Liver (tissue), 10 donors: Measurements from ENCODE around the gene LHB. TPM values are rescaled to one million over a fixed set of nuclear protein-coding genes. Genes with fewer than 3 reads are reported as not detected.
A peak's percentile ranks its signal among the peaks of the same experiment; 100 is the strongest.

Source experiments
- DNase-seq: peaks from one replicate; pipeline ENCODE4 v3.0.0-alpha.2; 2017; ENCODE audit warnings: low spot score
- H3K27ac ChIP-seq, 2 donors: one replicate each; pipeline ENCODE4 v1.7.0; 2013; ENCODE audit warnings: inconsistent platforms in 2 of 2, low read length in 2 of 2, control low read depth in 1 of 2, low read depth in 1 of 2, mild to moderate bottlenecking in 1 of 2
- H3K27me3 ChIP-seq, 4 donors: one replicate each; pipeline versions ENCODE4 v1.6.1 to v1.7.0; 2013; ENCODE audit warnings: low read length in 3 of 4, inconsistent platforms in 1 of 4, mild to moderate bottlenecking in 1 of 4, moderate library complexity in 1 of 4; ENCODE audit not compliant: control insufficient read depth in 4 of 4, insufficient read depth in 4 of 4
- H3K36me3 ChIP-seq, 4 donors: one replicate each; pipeline versions ENCODE4 v1.6.1 to v1.7.0; 2013; ENCODE audit warnings: low read length in 3 of 4, mild to moderate bottlenecking in 3 of 4, low read depth in 1 of 4, moderate library complexity in 1 of 4; ENCODE audit not compliant: control insufficient read depth in 4 of 4, insufficient read depth in 3 of 4
- H3K4me1 ChIP-seq, 4 donors: one replicate each; pipeline versions ENCODE4 v1.6.1 to v1.7.0; 2013; ENCODE audit warnings: low read length in 3 of 4, mild to moderate bottlenecking in 3 of 4, moderate library complexity in 1 of 4; ENCODE audit not compliant: control insufficient read depth in 4 of 4, insufficient read depth in 4 of 4
- H3K4me3 ChIP-seq, 3 donors: one replicate each; pipeline versions ENCODE4 v1.6.1 to v1.7.0; 2013; ENCODE audit warnings: low read length in 3 of 3, control low read depth in 1 of 3, low read depth in 1 of 3, mild to moderate bottlenecking in 1 of 3
- H3K9ac ChIP-seq, 2 donors: one replicate each; pipeline ENCODE4 v1.7.0; 2013; ENCODE audit warnings: low read length in 2 of 2, mild to moderate bottlenecking in 2 of 2, moderate library complexity in 2 of 2, control low read depth in 1 of 2, low read depth in 1 of 2
- H3K9me3 ChIP-seq, 4 donors: one replicate each; pipeline versions ENCODE4 v1.6.1 to v1.7.0; 2013; ENCODE audit warnings: low read length in 3 of 4; ENCODE audit not compliant: control insufficient read depth in 4 of 4
- FOXA1 ChIP-seq: IDR thresholded peaks from 2 replicates; pipeline ENCODE4 v1.6.1; 2016; ENCODE audit warnings: antibody characterized with exemption
- GABPA ChIP-seq, 2 donors: IDR thresholded peaks in 1 of 2; conservative IDR thresholded peaks in 1 of 2; 2 replicates each; pipeline ENCODE4 v1.6.1; 2016; ENCODE audit warnings: antibody characterized with exemption in 2 of 2, mild to moderate bottlenecking in 1 of 2, moderate library complexity in 1 of 2
- RXRA ChIP-seq, 2 donors: IDR thresholded peaks; 2 replicates each; pipeline ENCODE4 v1.6.1; 2017 to 2018; ENCODE audit warnings: antibody characterized with exemption in 2 of 2, mild to moderate bottlenecking in 1 of 2
- YY1 ChIP-seq: IDR thresholded peaks from 2 replicates; pipeline ENCODE4 v1.6.1; 2016; ENCODE audit warnings: antibody characterized with exemption, mild to moderate bottlenecking
- WGBS: extraction: QIAGEN DNeasy Blood & Tissue Kit; methylation state at CpG from one replicate; pipeline ENCODE4 v1.1.7; 2013; 5-methylcytosine and 5-hydroxymethylcytosine counted together
- polyA plus RNA-seq, 2 donors: library from polyadenylated mRNA; stranded (reverse) in 1 of 2; unstranded in 1 of 2; fragments of 200-250 nt in 1 of 2; fragments of >200 nt in 1 of 2; fragmentation: Nextera tagmentation in 1 of 2; extraction: Ambion mirVana in 1 of 2; gene quantifications; one replicate each; pipeline versions ENCODE4 v1.2.1 to v1.2.3, GENCODE V29; 2013 to 2015
- small RNA-seq: library from RNA; depleted of rRNA; stranded (forward); fragments of <200 nt; gene quantifications from one replicate; pipeline ENCODE3, GENCODE V24; 2014
- total RNA-seq, 2 donors: library from RNA; depleted of rRNA; stranded (reverse); fragments of >200 nt; gene quantifications; one replicate each; pipeline ENCODE4 v1.2.3, GENCODE V29; 2014
- TF ChIP-seq, protein P1 (sequence below): IDR thresholded peaks from 2 replicates; pipeline ENCODE4 v1.6.1; 2016; ENCODE audit warnings: antibody characterized with exemption
- TF ChIP-seq, protein P2 (sequence below): IDR thresholded peaks from 2 replicates; pipeline ENCODE4 v1.6.1; 2016; ENCODE audit warnings: antibody characterized with exemption, mild to moderate bottlenecking
- donor health status: healthy.
- donor health status: healthy.
- donor health status: healthy.
- donor health status: healthy.
- donor health status: healthy.

LHB gene
- total and polyA plus RNA-seq, 4 donors: not detected

DNA sequence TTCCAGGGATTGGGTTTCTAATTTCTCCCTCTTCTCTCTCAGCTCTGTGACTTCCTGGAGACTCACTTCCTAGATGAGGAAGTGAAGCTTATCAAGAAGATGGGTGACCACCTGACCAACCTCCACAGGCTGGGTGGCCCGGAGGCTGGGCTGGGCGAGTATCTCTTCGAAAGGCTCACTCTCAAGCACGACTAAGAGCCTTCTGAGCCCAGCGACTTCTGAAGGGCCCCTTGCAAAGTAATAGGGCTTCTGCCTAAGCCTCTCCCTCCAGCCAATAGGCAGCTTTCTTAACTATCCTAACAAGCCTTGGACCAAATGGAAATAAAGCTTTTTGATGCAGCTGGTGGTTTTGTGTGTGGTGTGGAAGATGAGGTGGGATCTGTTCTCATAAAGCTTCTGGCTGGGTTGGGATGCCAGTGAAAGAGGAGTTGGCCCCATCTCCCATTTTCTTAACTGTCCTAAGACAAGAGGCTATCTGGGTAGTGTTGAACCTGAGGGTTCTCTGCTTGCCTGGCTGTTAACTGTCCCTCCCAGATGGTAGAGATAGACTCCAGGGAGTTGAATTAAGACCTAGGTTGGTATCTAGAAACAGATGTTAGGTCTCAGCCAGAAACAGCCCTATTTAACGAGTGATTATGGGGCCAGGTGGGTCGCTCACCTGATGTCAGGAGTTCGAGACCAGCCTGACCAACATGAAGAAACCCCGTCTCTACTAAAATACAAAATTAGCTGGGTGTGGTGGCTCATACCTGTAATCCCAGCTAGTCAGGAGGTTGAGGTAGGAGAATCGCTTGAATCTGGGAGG lies 50.1 kb downstream of the LHB start:
- Histone ChIP-seq H3K36me3 (peaks cover 3 to 8% (median 4%) of the 10 kb centered on the region in 4 donors), H3K4me1 (peaks cover 2 to 32% (median 22%) of the 10 kb centered on the region in 4 donors), H3K4me3 (peak overlapping the region; percentile 63 to 93 (median 66)), H3K27me3 (no peaks in the 10 kb centered on the region), H3K9me3 (no peaks in the 10 kb centered on the region), H3K27ac (peak overlapping the region; percentile 84 to 91), H3K9ac (peak overlapping the region; percentile 61 to 92)
- no peak for DNase-seq
- WGBS: 47% methylated on average over 10 of the region's 10 CpGs
- TF ChIP-seq GABPA (IDR thresholded peaks at IDR 0.05 in 1 of 2, conservative IDR thresholded peaks at IDR 0.05 in 1 of 2) (no peak), RXRA (IDR thresholded peaks at IDR 0.05) (no peak), FOXA1 (no peak), YY1 (no peak)
- TF ChIP-seq, protein P1, sequence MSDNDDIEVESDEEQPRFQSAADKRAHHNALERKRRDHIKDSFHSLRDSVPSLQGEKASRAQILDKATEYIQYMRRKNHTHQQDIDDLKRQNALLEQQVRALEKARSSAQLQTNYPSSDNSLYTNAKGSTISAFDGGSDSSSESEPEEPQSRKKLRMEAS: no peak
- TF ChIP-seq, protein P2, sequence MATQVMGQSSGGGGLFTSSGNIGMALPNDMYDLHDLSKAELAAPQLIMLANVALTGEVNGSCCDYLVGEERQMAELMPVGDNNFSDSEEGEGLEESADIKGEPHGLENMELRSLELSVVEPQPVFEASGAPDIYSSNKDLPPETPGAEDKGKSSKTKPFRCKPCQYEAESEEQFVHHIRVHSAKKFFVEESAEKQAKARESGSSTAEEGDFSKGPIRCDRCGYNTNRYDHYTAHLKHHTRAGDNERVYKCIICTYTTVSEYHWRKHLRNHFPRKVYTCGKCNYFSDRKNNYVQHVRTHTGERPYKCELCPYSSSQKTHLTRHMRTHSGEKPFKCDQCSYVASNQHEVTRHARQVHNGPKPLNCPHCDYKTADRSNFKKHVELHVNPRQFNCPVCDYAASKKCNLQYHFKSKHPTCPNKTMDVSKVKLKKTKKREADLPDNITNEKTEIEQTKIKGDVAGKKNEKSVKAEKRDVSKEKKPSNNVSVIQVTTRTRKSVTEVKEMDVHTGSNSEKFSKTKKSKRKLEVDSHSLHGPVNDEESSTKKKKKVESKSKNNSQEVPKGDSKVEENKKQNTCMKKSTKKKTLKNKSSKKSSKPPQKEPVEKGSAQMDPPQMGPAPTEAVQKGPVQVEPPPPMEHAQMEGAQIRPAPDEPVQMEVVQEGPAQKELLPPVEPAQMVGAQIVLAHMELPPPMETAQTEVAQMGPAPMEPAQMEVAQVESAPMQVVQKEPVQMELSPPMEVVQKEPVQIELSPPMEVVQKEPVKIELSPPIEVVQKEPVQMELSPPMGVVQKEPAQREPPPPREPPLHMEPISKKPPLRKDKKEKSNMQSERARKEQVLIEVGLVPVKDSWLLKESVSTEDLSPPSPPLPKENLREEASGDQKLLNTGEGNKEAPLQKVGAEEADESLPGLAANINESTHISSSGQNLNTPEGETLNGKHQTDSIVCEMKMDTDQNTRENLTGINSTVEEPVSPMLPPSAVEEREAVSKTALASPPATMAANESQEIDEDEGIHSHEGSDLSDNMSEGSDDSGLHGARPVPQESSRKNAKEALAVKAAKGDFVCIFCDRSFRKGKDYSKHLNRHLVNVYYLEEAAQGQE: no peak

Small RNA genes within 50 kb of the gene (small RNA-seq; reads per million reads assigned to genes)
- gene MIR6798: not detected

Other genes with a start within 250 kb of the LHB start
- 1 to 10 TPM; 8.9 to 9.2 TPM for gene BCAT2, start 206.1 kb downstream of the LHB start, total RNA-seq
- gene BCAT2, start 206.1 kb downstream of the LHB start, polyA plus RNA-seq: 10 to 100 TPM in 1 of 2 donors, 1 to 10 TPM in 1; 7.8 to 35.8 TPM
- 10 to 100 TPM in 1 of 2 donors, 1 to 10 TPM in 1; 3.7 to 11.2 TPM for gene HSD17B14, start 180.6 kb downstream of the LHB start, total RNA-seq
- 10 to 100 TPM in 1 of 2 donors, 1 to 10 TPM in 1; 4.9 to 12.6 TPM for gene HSD17B14, start 180.6 kb downstream of the LHB start, polyA plus RNA-seq
- gene PLEKHA4, start 148.5 kb downstream of the LHB start, total RNA-seq: 1 to 10 TPM; 4.4 to 7.3 TPM
- 10 to 100 TPM in 1 of 2 donors, 1 to 10 TPM in 1; 5.3 to 17.2 TPM for gene PLEKHA4, start 148.5 kb downstream of the LHB start, polyA plus RNA-seq
- 10 to 100 TPM; 13.2 to 52.5 TPM for gene PPP1R15A, start 144.7 kb downstream of the LHB start, total RNA-seq
- gene PPP1R15A, start 144.7 kb downstream of the LHB start, polyA plus RNA-seq: 1 to 10 TPM; 5.6 to 9.3 TPM
- under 1 TPM in 1 of 2 donors, not detected in 1; 0.05 TPM for gene TULP2, start 118.3 kb downstream of the LHB start, total RNA-seq
- gene TULP2, start 118.3 kb downstream of the LHB start, polyA plus RNA-seq: under 1 TPM; 0.03 to 0.19 TPM
- 100 to 1,000 TPM; 196 to 280 TPM for gene NUCB1, start 116.8 kb downstream of the LHB start, total RNA-seq
- 100 to 1,000 TPM; 186 to 775 TPM for gene NUCB1, start 116.8 kb downstream of the LHB start, polyA plus RNA-seq
- gene DHDH, start 83.4 kb downstream of the LHB start, total RNA-seq: 1 to 10 TPM in 1 of 2 donors, not detected in 1; 1.3 TPM
- under 1 TPM in 1 of 2 donors, not detected in 1; 0.16 TPM for gene DHDH, start 83.4 kb downstream of the LHB start, polyA plus RNA-seq
- 10 to 100 TPM; 10.8 to 18.7 TPM for gene BAX, start 62.2 kb downstream of the LHB start, total RNA-seq
- 10 to 100 TPM; 10.5 to 27.0 TPM for gene BAX, start 62.2 kb downstream of the LHB start, polyA plus RNA-seq
- 1,000 to 10,000 TPM; 2,528 to 9,360 TPM for gene FTL, start 51.8 kb downstream of the LHB start, total RNA-seq
- over 10,000 TPM; 15,042 to 16,395 TPM for gene FTL, start 51.8 kb downstream of the LHB start, polyA plus RNA-seq
- gene GYS1, start 23.8 kb downstream of the LHB start, total RNA-seq: 1 to 10 TPM; 8.4 to 8.7 TPM
- 1 to 10 TPM; 2.6 to 4.2 TPM for gene GYS1, start 23.8 kb downstream of the LHB start, polyA plus RNA-seq
- gene RUVBL2, start 23.2 kb downstream of the LHB start, total RNA-seq: 10 to 100 TPM; 52.5 to 80.1 TPM
- 10 to 100 TPM; 29.6 to 46.7 TPM for gene RUVBL2, start 23.2 kb downstream of the LHB start, polyA plus RNA-seq
- not detected for gene CGB3, start 7.2 kb upstream of the LHB start, total RNA-seq
- not detected for gene CGB3, start 7.2 kb upstream of the LHB start, polyA plus RNA-seq
- gene CGB2, start 14.8 kb upstream of the LHB start, total RNA-seq: not detected
- gene CGB2, start 14.8 kb upstream of the LHB start, polyA plus RNA-seq: not detected
- gene CGB1, start 19.8 kb upstream of the LHB start, total RNA-seq: not detected
- not detected for gene CGB1, start 19.8 kb upstream of the LHB start, polyA plus RNA-seq
- gene CGB5, start 26.8 kb upstream of the LHB start, total RNA-seq: not detected
- not detected for gene CGB5, start 26.8 kb upstream of the LHB start, polyA plus RNA-seq
- not detected for gene CGB8, start 32.0 kb upstream of the LHB start, total RNA-seq
- not detected for gene CGB8, start 32.0 kb upstream of the LHB start, polyA plus RNA-seq
- gene CGB7, start 40.7 kb upstream of the LHB start, total RNA-seq: not detected
- not detected for gene CGB7, start 40.7 kb upstream of the LHB start, polyA plus RNA-seq
- not detected for gene NTF4, start 47.7 kb upstream of the LHB start, total RNA-seq
- gene NTF4, start 47.7 kb upstream of the LHB start, polyA plus RNA-seq: not detected
- not detected for gene KCNA7, start 55.6 kb upstream of the LHB start, total RNA-seq
- gene KCNA7, start 55.6 kb upstream of the LHB start, polyA plus RNA-seq: not detected
- 100 to 1,000 TPM; 118 to 166 TPM for gene SNRNP70, start 68.4 kb upstream of the LHB start, total RNA-seq
- gene SNRNP70, start 68.4 kb upstream of the LHB start, polyA plus RNA-seq: 10 to 100 TPM; 34.2 to 71.6 TPM
- 1 to 10 TPM; 2.2 to 3.8 TPM for gene LIN7B, start 97.3 kb upstream of the LHB start, total RNA-seq
- 1 to 10 TPM; 2.7 to 3.0 TPM for gene LIN7B, start 97.3 kb upstream of the LHB start, polyA plus RNA-seq
- 1 to 10 TPM in 1 of 2 donors, under 1 TPM in 1; 0.56 to 1.4 TPM for gene C19orf73, start 102.1 kb upstream of the LHB start, total RNA-seq
- 1 to 10 TPM; 1.9 to 2.1 TPM for gene C19orf73, start 102.1 kb upstream of the LHB start, polyA plus RNA-seq
- gene PPFIA3, start 102.5 kb upstream of the LHB start, total RNA-seq: 1 to 10 TPM; 1.5 to 2.1 TPM
- 1 to 10 TPM; 2.6 to 4.6 TPM for gene PPFIA3, start 102.5 kb upstream of the LHB start, polyA plus RNA-seq
- gene HRC, start 138.3 kb upstream of the LHB start, total RNA-seq: 1 to 10 TPM; 1.2 TPM
- under 1 TPM; 0.25 to 0.51 TPM for gene HRC, start 138.3 kb upstream of the LHB start, polyA plus RNA-seq
- 10 to 100 TPM in 1 of 2 donors, 1 to 10 TPM in 1; 8.1 to 11.0 TPM for gene TRPM4, start 140.7 kb upstream of the LHB start, total RNA-seq
- 10 to 100 TPM; 15.4 to 31.2 TPM for gene TRPM4, start 140.7 kb upstream of the LHB start, polyA plus RNA-seq